ENCODE results near the gene ALDH4A1.

DNA sequence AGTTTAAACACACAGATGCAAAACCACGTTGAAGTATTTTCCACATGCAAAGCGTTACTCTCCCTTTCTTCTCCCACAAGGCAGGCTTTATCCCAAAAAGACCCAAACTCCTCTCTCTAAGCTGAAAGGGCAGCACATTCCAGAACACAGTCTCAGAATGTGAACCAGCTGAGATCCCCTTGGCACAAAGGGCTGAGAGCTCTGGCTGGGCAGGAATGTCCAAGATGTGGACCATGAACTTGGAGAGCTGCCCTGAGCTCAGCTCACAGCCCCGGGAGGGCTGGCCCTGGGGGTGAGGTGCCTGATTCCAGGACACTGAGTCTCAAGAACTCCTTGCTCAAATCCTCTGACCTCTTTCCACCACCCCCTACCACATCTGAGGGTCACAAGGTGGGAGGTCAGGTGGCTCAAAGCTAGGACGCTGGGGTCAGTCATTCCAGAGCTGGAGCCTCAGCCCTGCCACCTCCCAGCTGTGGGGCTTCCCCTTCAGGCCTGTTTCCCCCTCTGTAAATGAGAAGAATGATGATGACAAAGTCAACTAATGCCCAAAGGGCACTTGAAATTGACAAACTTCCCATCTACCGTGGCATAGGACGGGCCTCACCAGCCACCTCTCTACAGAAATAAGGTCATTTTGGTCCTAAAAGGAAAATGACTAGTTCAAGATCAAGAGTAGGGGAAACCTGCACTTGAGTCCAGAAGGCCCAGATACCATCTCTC is 11.5 kb downstream of the ALDH4A1 start:
- TF ChIP-seq NFE2L2 (IDR thresholded peaks at IDR 0.05; ENCODE audit: low read depth, low read length) (no peak), RCOR1 (IDR thresholded peaks at IDR 0.05; ENCODE audit: insufficient replicate concordance, low read length) (no peak), POLR2A (IDR thresholded peaks at IDR 0.05; ENCODE audit: low read depth, low read length) (no peak), FOS (IDR thresholded peaks at IDR 0.05; ENCODE audit: low read depth, low read length) (no peak), SMC3 (IDR thresholded peaks at IDR 0.05; ENCODE audit: low read depth, low read length) (no peak)
- TF ChIP-seq, protein P1, sequence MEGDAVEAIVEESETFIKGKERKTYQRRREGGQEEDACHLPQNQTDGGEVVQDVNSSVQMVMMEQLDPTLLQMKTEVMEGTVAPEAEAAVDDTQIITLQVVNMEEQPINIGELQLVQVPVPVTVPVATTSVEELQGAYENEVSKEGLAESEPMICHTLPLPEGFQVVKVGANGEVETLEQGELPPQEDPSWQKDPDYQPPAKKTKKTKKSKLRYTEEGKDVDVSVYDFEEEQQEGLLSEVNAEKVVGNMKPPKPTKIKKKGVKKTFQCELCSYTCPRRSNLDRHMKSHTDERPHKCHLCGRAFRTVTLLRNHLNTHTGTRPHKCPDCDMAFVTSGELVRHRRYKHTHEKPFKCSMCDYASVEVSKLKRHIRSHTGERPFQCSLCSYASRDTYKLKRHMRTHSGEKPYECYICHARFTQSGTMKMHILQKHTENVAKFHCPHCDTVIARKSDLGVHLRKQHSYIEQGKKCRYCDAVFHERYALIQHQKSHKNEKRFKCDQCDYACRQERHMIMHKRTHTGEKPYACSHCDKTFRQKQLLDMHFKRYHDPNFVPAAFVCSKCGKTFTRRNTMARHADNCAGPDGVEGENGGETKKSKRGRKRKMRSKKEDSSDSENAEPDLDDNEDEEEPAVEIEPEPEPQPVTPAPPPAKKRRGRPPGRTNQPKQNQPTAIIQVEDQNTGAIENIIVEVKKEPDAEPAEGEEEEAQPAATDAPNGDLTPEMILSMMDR (conservative IDR thresholded peaks at IDR 0.05; ENCODE audit: low read depth, low read length), result no peak
